ENCODE measurements around the gene LIN37.
"Not testable (repeated sequence)": the region's sequence is repeated elsewhere in the genome, so short reads cannot be mapped to it uniquely, and the experiment has no call there.

Gene LIN37

GRCh38 chr19:35754370-35755130 is 6.2 kb downstream of the LIN37 start:
- DNase-seq: no peak

DNA sequence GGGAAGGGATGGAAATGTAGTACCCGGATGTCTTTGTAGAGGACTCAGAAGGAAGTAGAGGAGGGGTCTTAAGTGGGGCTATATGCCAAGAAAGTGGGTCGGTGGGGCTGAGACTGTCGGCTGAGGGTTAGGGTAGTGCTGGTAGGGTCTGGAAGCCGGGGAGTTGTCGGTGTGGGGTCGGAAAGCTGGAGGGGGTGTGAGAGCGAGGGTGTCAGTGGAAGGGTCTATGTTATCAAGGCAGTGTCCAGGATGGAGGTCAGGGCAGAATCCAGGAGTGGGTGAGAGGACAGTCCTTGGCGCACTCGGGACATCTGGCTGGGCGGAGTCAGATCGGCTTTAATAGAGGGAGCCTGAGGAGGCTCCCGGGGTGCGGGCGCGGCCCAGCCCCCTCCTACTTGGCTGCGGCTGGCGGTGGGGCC is 6.8 kb downstream of the LIN37 start:
- no peak for DNase-seq

GRCh38 chr19:35755550-35756376 is 7.4 kb downstream of the LIN37 start:
- DNase-seq: no peak

DNA sequence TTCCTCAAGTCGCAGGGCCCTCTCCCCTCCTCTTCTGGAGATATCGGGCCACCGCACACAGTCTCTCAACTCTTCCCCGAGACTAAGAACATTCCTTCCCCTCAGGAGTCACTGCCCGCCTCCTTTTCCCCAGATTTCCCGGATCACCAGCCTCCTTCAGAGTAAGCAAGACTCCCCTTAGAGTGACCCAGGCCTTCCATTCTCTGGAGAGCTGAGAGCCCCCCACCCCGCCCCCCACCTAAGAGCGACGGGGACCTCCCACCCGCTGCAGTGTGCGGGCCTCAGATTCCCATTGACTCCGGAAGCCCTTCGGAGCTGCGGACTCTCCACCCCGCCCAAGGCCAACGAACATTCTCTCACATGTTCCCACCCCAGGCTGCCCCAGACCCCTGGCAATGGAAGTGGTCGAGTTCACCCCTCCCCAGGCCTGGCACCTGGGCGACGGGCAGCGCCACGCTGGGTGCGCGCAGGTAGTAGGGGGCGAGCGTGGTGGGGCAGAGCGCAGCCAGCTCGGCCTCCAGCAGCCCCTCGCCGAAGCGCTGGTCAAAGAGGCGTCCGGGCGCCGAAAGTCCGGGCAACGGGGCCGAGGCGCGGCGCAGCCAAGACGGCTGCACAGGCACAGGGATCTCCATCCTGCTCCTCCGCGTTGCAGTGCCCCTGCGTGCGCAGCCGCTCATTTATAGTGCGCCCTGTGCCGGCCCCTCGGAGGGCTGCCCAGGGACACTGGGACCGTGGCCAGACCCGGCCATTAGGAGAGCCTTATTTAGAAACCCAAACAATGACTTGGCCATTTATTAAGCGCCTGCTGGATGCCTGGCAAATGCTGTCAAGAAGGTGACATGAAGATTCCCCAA is 8.2 kb downstream of the LIN37 start, which contains the start of gene HSPB6:
Gene HSPB6, minus strand, starts transcription at position 653 of the 854 bp plus-strand sequence. Its CDS starts 21 bp downstream, at position 632.
- no peak for DNase-seq

DNA sequence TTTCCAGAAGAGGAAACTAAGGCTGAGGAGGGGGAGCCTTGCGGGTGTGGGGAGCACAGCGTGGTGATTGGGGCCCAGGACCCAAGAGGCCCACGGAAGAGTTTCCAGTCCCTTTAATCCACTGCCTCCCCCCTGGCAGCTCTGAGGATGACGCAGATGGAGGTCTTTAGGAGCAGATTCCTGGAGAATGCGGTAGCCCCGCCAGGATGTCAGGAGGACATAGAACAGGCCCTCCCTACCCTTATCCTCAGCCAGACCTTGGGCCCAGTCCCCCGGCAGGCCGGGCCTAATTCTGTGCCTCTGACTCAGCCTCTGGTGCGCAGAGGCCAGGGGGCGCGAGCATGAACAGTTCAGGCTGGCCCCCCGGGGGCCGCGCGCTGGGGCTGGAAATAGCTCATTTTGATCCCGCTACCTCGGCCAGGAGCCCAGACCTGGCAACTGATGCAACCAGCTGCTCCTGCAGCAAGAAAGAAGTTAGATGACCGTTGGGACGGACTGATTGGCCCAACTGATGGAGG is 8.9 kb downstream of the LIN37 start:
- DNase-seq: no peak

DNA sequence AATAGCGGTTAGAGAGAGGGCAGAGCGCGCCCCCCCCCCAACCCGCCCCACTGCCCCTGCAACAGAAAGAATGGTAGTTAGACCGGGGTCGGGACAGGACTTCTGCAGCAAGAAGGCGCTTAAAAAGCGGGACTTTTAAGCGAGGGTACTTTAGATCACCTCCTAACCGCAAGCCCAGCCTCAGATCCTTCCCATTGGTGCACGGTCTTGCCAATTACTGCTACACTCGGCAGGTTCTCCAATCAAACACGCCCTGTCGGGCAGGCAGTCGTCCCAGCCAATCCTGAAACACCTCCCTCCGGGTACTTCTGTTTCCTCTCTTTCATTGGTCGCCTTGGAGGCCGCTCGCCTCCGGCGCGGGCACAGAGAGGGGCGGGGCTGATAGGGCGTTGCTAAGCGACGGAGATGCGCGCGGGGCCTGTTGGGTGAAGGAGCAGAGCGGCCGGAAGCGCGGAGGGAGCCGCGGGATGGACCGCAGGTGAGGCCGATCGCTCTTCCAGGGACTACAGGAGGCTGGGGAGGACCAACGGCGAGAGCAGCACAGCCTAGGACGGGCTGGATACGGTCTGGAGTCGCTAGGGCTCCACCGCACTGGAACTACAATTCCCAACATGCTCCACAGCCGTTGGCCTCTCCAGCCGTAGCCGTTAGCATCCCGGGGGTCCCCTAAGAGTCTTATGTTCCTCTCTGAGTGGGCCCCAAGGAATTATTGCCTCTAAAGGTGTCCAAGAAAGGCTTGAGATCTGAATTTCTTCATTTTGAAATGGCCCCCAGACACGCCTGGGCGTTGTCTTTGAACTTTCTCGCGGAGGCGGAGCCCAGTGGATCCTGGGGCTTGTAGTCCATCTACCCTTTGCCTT is 9.6 kb downstream of the LIN37 start, which contains the start of gene PROSER3:
Gene PROSER3, plus strand, starts transcription at position 428 of the 860 bp plus-strand sequence. Its CDS starts 40 bp downstream, at position 468.
- peak; percentile 97 for DNase-seq

DNA sequence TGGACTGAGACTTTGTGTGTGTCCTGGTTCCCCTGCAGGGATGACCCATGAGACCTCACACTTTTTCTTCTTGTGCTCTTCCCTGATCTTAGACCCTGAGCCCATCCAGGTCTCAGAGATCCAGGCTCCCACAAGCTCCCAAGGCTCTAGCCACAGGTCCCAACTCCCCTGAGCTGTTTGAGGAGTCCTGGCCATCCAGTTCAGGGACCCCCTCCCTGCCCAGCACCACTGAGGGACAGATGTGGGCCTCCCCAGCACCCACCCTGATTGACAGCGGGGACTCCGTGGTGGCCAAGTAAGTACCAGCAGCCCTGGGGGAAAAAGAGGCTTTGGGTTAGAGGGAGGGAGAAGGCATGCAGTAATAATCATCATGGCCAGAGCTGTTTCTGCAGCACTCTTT is 11.3 kb downstream of the LIN37 start:
- no peak for DNase-seq

DNA sequence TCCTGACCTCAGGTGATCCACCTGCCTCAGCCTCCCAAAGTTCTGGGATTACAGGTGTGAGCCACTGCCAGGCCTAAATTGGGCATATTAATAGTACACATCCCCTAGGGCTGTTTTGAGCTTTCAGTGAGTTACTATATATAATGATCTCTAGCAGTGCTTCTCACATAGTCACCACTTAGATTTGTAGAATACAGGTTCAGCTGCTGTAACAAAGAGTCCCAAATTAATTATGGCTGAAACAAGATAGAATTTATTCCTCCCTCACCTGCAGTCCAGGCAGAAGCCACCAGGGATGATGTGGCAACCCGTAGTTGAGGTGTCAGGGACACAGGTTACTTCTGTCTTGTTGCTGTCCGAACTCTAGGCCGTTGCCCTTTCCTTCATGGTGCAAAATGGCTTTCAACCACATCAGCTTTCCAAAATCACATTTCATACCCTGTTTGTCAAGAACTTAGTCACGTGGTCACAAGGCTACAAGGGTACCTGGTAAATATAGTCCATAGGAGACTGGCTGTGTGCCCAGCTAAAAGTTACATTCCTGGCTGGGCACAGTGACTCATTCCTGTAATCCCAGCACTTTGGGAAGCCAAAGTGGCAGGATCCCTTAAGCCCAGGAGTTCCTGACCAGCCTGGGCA is 12.5 kb downstream of the LIN37 start:
- no peak for DNase-seq

DNA sequence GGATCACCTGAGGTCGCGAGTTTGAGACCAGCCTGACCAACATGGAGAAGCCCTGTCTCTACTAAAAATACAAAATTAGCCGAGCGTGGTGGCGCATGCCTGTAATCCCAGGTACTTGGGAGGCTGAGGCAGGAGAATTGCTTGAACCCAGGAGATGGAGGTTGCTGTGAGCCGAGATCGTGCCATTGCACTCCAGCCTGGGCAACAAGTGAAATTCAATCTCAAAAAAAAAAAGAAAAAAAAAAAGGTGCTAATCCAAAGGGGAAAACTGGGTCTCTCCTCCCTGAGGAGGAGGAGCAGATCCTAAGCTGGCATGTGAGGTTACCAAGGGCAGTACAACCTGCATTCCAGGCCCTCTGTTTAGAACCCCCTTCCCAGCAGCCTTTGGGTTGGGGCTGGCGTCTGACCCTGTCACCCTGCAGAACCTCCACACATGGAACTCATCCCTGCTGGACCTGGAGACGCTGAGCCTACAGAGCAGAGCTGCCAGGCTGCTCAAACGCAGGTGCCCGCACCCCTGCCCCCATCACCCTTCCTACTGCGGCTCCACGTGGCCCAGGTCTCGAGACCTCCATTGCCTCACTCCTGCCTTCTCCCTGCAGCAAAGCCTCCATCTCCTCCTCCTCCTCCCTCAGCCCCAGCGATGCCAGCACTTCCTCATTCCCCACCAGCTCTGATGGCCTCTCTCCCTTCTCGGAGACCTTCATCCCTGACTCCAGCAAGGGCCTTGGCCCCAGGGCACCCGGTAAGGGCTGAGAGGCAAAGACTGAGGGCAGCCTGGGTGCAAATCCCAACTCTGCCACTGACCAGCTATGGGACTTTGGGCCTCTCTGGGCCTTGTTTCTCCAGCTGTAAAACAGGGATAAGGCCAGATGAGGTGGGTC is 16.3 kb downstream of the LIN37 start:
- no peak for DNase-seq

- DNase-seq: no peak
These were observed 18.3 kb downstream of the LIN37 start for GRCh38 chr19:35766571-35767104.

DNA sequence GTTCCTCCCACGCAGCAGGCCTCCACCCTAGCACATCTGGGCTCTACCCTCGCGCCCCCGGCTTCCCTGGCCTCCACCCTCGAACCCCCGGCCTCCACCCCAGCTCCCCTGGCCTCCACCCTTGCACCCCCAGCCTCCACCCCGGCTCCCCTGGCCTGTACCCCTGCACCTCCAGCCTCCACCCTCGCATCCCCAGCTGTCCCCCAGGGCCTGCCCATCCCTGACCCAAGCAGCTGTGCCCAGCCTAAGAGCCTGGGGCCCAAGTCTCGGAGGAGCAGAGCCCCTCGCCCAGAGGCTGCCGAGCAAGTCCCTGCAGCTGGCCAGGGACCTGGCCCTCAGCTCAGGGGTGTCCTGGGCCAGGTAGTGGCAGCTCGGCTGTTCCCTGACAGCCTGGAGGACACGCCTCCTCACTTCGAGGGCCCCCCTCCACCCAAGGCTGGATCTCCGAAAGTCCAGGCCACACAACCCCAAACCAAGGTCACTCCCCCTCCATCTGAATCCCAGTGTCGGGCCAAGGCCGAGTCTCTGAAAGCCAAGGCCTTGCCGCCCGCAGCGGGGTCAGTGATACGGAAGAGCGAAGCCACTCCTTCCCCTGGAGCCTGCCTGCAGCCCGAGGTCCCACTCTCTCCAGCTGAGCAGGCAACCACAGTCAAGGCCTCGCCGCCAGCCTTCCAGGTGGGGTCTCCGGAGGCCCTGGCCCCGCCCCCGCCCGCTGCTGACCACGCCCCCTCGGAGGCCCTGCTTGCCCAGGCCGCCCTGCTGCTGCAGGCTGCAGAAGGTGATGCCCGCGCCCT is 19.1 kb downstream of the LIN37 start:
- DNase-seq: no peak

DNA sequence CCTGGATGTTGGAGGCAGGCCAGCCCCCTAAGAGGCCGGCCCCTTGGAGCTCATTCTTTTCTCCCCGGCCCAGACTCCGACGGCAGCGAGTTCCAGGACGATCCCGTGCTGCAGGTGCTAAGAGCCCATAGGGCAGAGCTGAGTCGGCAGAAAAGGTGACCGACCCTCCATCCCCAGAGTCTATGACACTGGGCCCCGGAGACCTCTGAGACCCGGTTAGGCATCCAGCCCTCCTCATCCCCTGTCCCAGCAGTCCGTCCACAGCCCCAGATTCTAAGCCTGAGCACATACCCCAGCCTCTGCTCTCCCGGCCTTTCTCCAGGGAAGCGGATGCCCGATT is 19.7 kb downstream of the LIN37 start:
- no peak for DNase-seq

- not testable (repeated sequence) for DNase-seq
These were observed 24.0 kb downstream of the LIN37 start for GRCh38 chr19:35772362-35772761.

DNA sequence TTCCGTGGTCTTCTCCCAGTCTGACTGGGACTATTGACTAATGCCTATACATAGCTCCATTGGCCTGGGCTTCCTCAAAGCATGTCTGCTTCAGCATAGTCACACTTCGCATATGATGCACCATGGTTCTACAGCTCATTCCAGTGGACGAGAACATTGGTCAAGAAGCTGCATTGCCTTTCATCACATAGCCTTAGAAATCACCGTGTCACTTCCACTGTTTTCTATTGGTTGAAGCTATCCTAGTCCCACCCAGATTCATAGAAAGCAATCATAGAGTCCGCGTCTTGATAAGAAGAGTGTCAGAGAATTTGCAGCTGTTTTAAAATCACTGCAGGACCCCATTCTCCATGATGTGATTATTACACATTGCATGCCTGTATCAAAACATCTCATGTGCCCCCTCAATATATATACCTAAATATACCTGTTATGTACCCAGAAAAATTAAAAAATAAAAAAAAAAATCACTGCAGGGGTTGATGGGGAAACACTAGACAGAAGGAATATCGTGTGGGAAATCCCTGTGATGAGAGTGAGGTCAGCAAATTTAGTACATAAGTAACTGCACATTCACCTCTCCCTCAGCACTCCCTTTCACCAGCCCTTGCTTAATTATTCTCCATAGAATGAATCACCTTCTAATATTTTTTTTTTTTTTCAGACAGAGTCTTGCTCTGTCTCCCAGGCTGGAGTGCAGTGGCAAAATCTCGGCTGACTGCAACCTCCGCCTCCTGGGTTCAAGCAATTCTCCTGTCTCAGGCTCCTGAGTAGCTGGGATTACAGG is 24.8 kb downstream of the LIN37 start:
- no peak for DNase-seq

GRCh38 chr19:35774274-35775045 is 26.1 kb downstream of the LIN37 start:
- no peak for DNase-seq

DNA sequence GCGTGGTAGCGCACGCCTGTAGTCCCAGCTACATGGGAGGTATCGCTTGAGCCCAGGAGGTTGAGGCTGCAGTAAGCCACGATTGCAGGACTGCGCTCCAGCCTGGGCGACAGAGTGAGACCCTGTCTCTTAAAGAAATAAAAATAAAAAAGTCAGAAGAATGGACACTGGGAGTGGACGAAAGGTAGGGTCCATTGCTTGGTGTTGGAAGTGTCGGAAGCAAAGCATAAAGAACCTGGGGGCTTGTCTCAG is 26.6 kb downstream of the LIN37 start:
- no peak for DNase-seq

DNA sequence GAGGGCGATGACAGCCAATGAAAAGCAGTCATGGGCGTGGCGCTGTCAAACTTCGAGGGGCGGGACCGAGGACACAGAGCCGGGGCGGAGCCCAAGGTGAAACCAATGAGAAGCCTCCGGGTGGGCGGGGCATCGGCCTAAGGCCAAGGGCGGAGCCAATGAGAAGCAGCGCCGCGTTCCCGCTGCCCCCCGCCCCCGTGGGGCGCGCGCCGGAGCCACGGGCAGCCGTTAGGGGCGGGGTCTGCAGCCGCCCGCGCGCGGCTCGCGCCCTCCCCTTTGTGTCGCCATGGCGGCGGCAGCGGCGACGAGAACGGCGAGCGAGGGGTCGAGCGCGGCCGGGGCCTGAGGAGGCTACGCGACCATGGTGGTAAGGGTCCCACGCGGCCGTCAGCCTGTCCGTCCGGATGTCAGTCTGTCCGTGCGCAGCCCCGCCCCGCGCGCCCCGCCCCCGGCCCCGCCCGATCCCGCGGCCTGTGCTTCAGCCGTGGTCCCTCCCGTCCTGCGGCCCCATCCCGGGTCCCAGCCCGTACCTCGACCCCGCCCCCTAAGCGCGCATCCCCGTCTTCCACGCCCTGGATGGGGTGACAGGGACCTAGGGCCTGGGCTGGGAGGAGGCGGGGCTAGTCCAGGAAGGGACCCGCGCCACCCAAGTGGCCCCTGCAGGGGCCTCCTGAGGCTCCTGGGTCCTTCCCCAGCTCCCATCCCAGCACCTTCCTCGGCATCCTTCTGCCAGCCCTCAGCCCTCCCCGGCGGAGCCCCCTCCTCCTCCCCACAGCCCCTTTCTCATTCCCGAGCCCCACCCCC is 27.1 kb downstream of the LIN37 start, which contains the start of gene ARHGAP33:
Gene ARHGAP33, plus strand, starts transcription at position 267 of the 804 bp plus-strand sequence. Its CDS starts 95 bp downstream, at position 362.
- DNase-seq: peak; percentile 99

Measured in effector CD4-positive, alpha-beta T cell (primary cell).